Endometrial microvascular endothelial cells (primary cell): ENCODE data around the gene ERBB4. TPM values are rescaled to one million over a fixed set of nuclear protein-coding genes. Genes with fewer than 3 reads are reported as not detected.

Experiments used
- in situ Hi-C: cut with HindIII; loops from 2 replicates; pipeline ENCODE4 v1.10.0; 2017; ENCODE audit warnings: low sequenced_read_pairs, low pct_unique_long_range_greater_than_20kb; ENCODE audit errors: inconsistent ontology term
- total RNA-seq: library from RNA; depleted of rRNA; stranded (reverse); fragments of >200 nt; gene quantifications from one replicate; pipeline ENCODE4 v1.2.3, GENCODE V29; 2015; ENCODE audit errors: inconsistent ontology term

ERBB4 gene
- total RNA-seq, 1 donor from 2014 or later, result not detected

GRCh38 chr2:211864328-211864727 lies 674.3 kb downstream of the ERBB4 start:
- in situ Hi-C loops, result no loop called here

GRCh38 chr2:211860224-211860623 lies 678.4 kb downstream of the ERBB4 start:
- in situ Hi-C loops, result no loop called here

GRCh38 chr2:211854832-211855231 lies 683.8 kb downstream of the ERBB4 start:
- in situ Hi-C loops, result no loop called here

- in situ Hi-C loops, result no loop called here
Measured at GRCh38 chr2:211846714-211847113, 691.9 kb downstream of the ERBB4 start.

GRCh38 chr2:211846036-211846400 lies 692.6 kb downstream of the ERBB4 start:
- in situ Hi-C loops, result no loop called here

- in situ Hi-C loops, result no loop called here
Measured at GRCh38 chr2:211845338-211846035, 693.1 kb downstream of the ERBB4 start.

- in situ Hi-C loops, result no loop called here
Measured at GRCh38 chr2:211837706-211838105, 700.9 kb downstream of the ERBB4 start.

GRCh38 chr2:211837206-211837605 lies 701.4 kb downstream of the ERBB4 start:
- in situ Hi-C loops, result no loop called here

- in situ Hi-C loops, result no loop called here
Measured at GRCh38 chr2:211836409-211836808, 702.2 kb downstream of the ERBB4 start.

GRCh38 chr2:211835695-211836094 lies 702.9 kb downstream of the ERBB4 start:
- in situ Hi-C loops, result no loop called here

GRCh38 chr2:211833582-211834279 lies 704.9 kb downstream of the ERBB4 start:
- in situ Hi-C loops, result no loop called here

GRCh38 chr2:211829725-211830124 lies 708.9 kb downstream of the ERBB4 start:
- in situ Hi-C loops, result no loop called here

- in situ Hi-C loops, result no loop called here
Measured at GRCh38 chr2:211823886-211824479, 714.6 kb downstream of the ERBB4 start.

GRCh38 chr2:211822686-211823335 lies 715.8 kb downstream of the ERBB4 start:
- in situ Hi-C loops, result no loop called here

- in situ Hi-C loops, result no loop called here
Measured at GRCh38 chr2:211816754-211817153, 721.8 kb downstream of the ERBB4 start.

- in situ Hi-C loops, result no loop called here
Measured at GRCh38 chr2:211812587-211812986, 726.0 kb downstream of the ERBB4 start.

- in situ Hi-C loops, result no loop called here
Measured at GRCh38 chr2:211802666-211803065, 735.9 kb downstream of the ERBB4 start.

- in situ Hi-C loops, result no loop called here
Measured at GRCh38 chr2:211800001-211800400, 738.6 kb downstream of the ERBB4 start.

GRCh38 chr2:211798868-211799267 lies 739.7 kb downstream of the ERBB4 start:
- in situ Hi-C loops, result no loop called here

GRCh38 chr2:211793690-211794089 lies 744.9 kb downstream of the ERBB4 start:
- in situ Hi-C loops, result no loop called here
